ENCODE results near the gene EEA1. TPM values are rescaled to one million over a fixed set of nuclear protein-coding genes. Genes with fewer than 3 reads are reported as not detected.

The EEA1 gene
- total and polyA plus RNA-seq, 9 donors = 5.0 to 41.1 (median 32.1) TPM

GRCh38 chr12:92733661-92734060, 195.4 kb downstream of the EEA1 start:
- 58 to 65% (median 61%) methylated on average over 3 of the region's 3 CpGs for WGBS, 3 donors
- H3K4me3 ChIP-seq = no peak overlapping the region
- H3K27ac ChIP-seq = no peak overlapping the region
- no peaks in the 10 kb centered on the region for H3K27me3 ChIP-seq
- DNase-seq = no peak
- H3K4me1 ChIP-seq (ENCODE audit: insufficient read depth) = peaks cover 2% of the 10 kb centered on the region
- H3K36me3 ChIP-seq = no peaks in the 10 kb centered on the region
- no peaks in the 10 kb centered on the region for H3K9me3 ChIP-seq
- TF ChIP-seq EP300 (IDR thresholded peaks at IDR 0.05) (no peak), CTCF (IDR thresholded peaks at IDR 0.05) (no peak), POLR2A (IDR thresholded peaks at IDR 0.05) (no peak)
- intact Hi-C loops (cut with DNase I) = no loop called here

- no peaks in the 10 kb centered on the region for H3K9me3 ChIP-seq
- intact Hi-C loops (cut with DNase I) = no loop called here
- no peak for DNase-seq
- no peak overlapping the region for H3K4me3 ChIP-seq
- TF ChIP-seq EP300 (IDR thresholded peaks at IDR 0.05) = no peak
- TF ChIP-seq POLR2A (IDR thresholded peaks at IDR 0.05) = no peak
- TF ChIP-seq CTCF (IDR thresholded peaks at IDR 0.05) = no peak
- no peaks in the 10 kb centered on the region for H3K36me3 ChIP-seq
- H3K27me3 ChIP-seq = no peaks in the 10 kb centered on the region
- H3K4me1 ChIP-seq (ENCODE audit: insufficient read depth) = peaks cover 2% of the 10 kb centered on the region
- H3K27ac ChIP-seq = no peak overlapping the region
- 77 to 83% (median 79%) methylated on average over 6 of the region's 6 CpGs for WGBS, 3 donors
Observed at GRCh38 chr12:92733181-92733580, 195.9 kb downstream of the EEA1 start.

GRCh38 chr12:92732716-92733115, 196.4 kb downstream of the EEA1 start:
- H3K9me3 ChIP-seq = no peaks in the 10 kb centered on the region
- no peak overlapping the region for H3K4me3 ChIP-seq
- no peak overlapping the region for H3K27ac ChIP-seq
- DNase-seq = no peak
- 83 to 90% (median 83%) methylated on average over 6 of the region's 6 CpGs for WGBS, 3 donors
- no peaks in the 10 kb centered on the region for H3K36me3 ChIP-seq
- intact Hi-C loops (cut with DNase I) = no loop called here
- TF ChIP-seq CTCF (IDR thresholded peaks at IDR 0.05) = no peak
- H3K4me1 ChIP-seq (ENCODE audit: insufficient read depth) = peaks cover 2% of the 10 kb centered on the region
- H3K27me3 ChIP-seq = no peaks in the 10 kb centered on the region

- H3K4me1 ChIP-seq (ENCODE audit: insufficient read depth) = peaks cover 2% of the 10 kb centered on the region
- no peak overlapping the region for H3K27ac ChIP-seq
- intact Hi-C loops (cut with DNase I) = no loop called here
- H3K9me3 ChIP-seq = no peaks in the 10 kb centered on the region
- no peak overlapping the region for H3K4me3 ChIP-seq
- 60 to 75% (median 66%) methylated on average over 5 of the region's 5 CpGs for WGBS, 3 donors
- no peak for DNase-seq
- no peaks in the 10 kb centered on the region for H3K36me3 ChIP-seq
- TF ChIP-seq CTCF (IDR thresholded peaks at IDR 0.05) = no peak
- TF ChIP-seq POLR2A (IDR thresholded peaks at IDR 0.05) = no peak
- no peak for TF ChIP-seq EP300 (IDR thresholded peaks at IDR 0.05)
- H3K27me3 ChIP-seq = no peaks in the 10 kb centered on the region
Observed at GRCh38 chr12:92732216-92732615, 196.9 kb downstream of the EEA1 start.

- 78 to 85% (median 80%) methylated on average over 5 of the region's 5 CpGs for WGBS, 3 donors
- intact Hi-C loops (cut with DNase I) = no loop called here
- Histone ChIP-seq H3K36me3 (no peaks in the 10 kb centered on the region), H3K27ac (no peak overlapping the region), H3K9me3 (no peaks in the 10 kb centered on the region), H3K27me3 (no peaks in the 10 kb centered on the region), H3K4me1 (ENCODE audit: insufficient read depth) (peaks cover 2% of the 10 kb centered on the region), H3K4me3 (no peak overlapping the region)
- no peak for DNase-seq
- TF ChIP-seq POLR2A (IDR thresholded peaks at IDR 0.05) = no peak
- TF ChIP-seq EP300 (IDR thresholded peaks at IDR 0.05) = no peak
- TF ChIP-seq CTCF (IDR thresholded peaks at IDR 0.05) = no peak
Observed at GRCh38 chr12:92730758-92731157, 198.3 kb downstream of the EEA1 start.
